ENCODE data around the gene FNIP2. TPM values are rescaled to one million over a fixed set of nuclear protein-coding genes. Genes with fewer than 3 reads are reported as not detected.
"Not testable (repeated sequence)": the region's sequence is repeated elsewhere in the genome, so short reads cannot be mapped to it uniquely, and the experiment has no call there.

Gene FNIP2
- 5.9 and 9.2 TPM in 2 replicates for total RNA-seq (2014; rRNA removed; shearing (Covaris generic))

- H3K4me3 ChIP-seq (ENCODE audit: insufficient read depth, low read depth, low read length): peak within 1 kb of the TSS; percentile 81
- peak; percentile 96 for DNase-seq
- no peaks in the 10 kb centered on the region for H3K36me3 ChIP-seq (replicated peaks; ENCODE audit: control insufficient read depth, insufficient read depth, low read length)
- peaks cover 6% of the 10 kb centered on the region for H3K27me3 ChIP-seq (ENCODE audit: control insufficient read depth, insufficient read depth, low read length)
Observed at GRCh38 chr4:158768555-158769174, at the start of gene FNIP2. Gene FNIP2 (plus strand): TSS chr4:158769026. CDS start chr4:158769213, 187 bp downstream.

DNA sequence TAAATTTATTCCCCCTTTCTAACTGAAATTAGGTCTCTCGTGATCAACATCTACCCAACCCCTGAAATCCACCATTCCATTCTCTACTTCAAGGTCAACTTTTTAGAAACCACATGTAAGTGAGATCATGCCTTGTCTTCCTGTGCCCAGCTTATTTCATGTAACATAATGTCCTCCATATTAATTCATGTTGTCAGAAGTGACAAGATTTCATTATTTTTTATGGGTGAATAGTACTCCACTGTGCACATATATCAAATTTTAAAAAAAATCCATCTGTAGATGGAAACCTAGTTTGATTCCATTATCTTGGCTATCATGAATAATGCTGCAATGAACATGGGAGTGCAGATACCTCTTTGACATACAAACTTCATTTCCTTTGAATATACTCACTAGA, 47.1 kb upstream of the FNIP2 start:
- no peak overlapping the region; the same call in 1 of the 2 replicates for H3K4me3 ChIP-seq (ENCODE audit: insufficient read depth, low read depth, low read length)

DNA sequence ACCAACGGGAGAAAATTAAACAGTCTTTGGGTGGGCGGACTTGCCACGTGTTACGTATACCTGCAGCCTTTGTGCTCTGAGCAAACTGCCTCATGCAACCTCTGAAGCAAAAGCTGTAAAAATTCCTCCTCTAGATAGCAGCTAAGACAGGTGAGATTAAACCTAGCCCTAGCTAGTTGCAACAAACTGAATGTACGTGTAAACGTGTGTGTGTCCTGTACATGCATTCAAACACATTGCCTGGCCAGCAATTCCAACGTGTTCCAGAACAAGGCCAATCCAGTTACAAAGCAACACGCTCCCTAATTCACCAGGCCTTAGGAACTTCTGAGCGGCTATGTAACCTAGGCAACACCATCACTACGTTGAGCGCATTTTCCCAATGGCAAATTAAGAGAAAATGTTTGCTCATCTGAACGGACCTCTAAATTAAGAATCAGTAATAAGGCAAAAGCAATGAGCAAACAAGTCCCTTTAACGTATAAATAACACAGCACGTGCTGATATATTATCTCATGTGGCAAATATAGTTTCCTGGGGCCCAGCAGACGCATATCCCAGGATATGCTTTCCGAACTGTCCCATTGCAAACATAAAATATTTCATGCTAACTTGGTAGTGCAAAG, 46.4 kb upstream of the FNIP2 start:
- Histone ChIP-seq H3K36me3 (replicated peaks; ENCODE audit: control insufficient read depth, insufficient read depth, low read length) (peaks cover 8% of the 10 kb centered on the region), H3K4me3 (ENCODE audit: insufficient read depth, low read depth, low read length) (peak overlapping the region; percentile 85), H3K27me3 (ENCODE audit: control insufficient read depth, insufficient read depth, low read length) (no peaks in the 10 kb centered on the region)
- peak; percentile 38 for DNase-seq

More for the DNA sequence above, 47.1 kb upstream of the FNIP2 start:
- no peak for DNase-seq
- Histone ChIP-seq H3K36me3 (replicated peaks; ENCODE audit: control insufficient read depth, insufficient read depth, low read length) (peaks cover 8% of the 10 kb centered on the region), H3K27me3 (ENCODE audit: control insufficient read depth, insufficient read depth, low read length) (no peaks in the 10 kb centered on the region)

DNA sequence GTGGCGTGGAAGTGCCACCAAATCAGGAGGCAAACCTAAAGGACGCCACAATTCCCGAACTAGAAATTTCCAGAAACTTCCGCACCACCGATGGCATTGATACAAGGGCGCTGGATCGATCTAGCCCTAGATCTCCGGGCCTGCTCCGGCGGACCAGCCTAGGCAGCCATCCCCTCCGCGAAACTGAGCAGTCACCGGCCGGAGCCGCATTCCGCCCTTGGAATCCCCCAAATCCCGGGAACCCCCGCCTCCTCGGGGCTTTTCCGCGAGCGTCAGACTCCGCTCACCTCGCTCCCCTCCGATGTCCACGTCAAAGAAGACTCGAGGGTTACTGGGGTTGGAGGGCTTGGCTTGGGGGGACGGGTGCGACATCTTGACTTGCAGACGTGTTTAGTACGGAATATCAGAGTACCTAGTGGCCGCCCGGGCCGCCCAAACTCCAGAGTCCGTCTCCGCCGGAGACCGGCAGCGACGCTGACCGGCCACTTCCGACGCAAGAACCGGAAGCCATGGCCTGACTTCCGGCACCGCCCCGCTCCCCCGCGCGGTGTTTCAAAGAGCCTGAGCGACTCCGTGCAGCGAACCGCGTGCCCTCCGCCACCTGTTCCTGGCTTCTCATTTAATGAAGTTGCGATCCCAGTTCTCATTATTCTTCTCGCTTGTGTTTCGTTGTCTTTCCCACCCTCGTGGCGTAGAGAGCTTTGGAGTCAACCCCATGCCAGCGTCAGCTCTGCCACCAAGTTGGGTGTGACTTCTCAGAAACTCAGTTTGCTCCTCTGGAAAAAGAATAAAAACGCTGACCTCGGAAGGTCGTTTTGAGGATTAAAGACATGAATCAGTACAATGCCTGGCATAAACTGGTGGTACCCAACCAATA, 45.7 kb upstream of the FNIP2 start, which contains the start of gene PPID:
Gene PPID (minus strand): TSS at position 480 of the 877 bp plus-strand sequence. CDS start 108 bp downstream, at position 372.
- H3K4me3 ChIP-seq (ENCODE audit: insufficient read depth, low read depth, low read length): peak within 1 kb of the TSS; percentile 85
- no peaks in the 10 kb centered on the region for H3K27me3 ChIP-seq (ENCODE audit: control insufficient read depth, insufficient read depth, low read length)
- peaks cover 8% of the 10 kb centered on the region for H3K36me3 ChIP-seq (replicated peaks; ENCODE audit: control insufficient read depth, insufficient read depth, low read length)
- DNase-seq: peak; percentile 88

DNA sequence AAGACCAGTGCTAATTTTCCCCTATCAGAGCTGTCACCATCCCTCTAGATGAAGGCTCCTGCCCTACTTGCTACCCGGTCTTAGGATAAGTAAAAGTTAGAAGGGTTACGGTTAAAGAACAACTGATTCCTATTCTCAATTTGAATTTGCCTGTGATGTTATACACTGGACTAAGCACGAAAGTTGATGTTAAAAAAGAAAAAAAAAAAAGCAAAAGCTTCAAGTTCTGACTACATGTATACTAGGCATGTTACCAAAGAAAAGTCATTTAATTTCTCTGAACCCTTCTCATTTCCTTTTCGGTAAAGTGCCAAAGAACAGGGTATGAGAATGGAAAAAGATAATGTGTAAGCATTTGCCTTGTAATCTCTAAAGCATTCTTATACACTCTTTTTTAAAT, 44.2 kb upstream of the FNIP2 start:
- Histone ChIP-seq H3K36me3 (replicated peaks; ENCODE audit: control insufficient read depth, insufficient read depth, low read length) (peaks cover 3% of the 10 kb centered on the region), H3K27me3 (ENCODE audit: control insufficient read depth, insufficient read depth, low read length) (no peaks in the 10 kb centered on the region), H3K4me3 (ENCODE audit: insufficient read depth, low read depth, low read length) (no peak overlapping the region)
- DNase-seq: no peak

DNA sequence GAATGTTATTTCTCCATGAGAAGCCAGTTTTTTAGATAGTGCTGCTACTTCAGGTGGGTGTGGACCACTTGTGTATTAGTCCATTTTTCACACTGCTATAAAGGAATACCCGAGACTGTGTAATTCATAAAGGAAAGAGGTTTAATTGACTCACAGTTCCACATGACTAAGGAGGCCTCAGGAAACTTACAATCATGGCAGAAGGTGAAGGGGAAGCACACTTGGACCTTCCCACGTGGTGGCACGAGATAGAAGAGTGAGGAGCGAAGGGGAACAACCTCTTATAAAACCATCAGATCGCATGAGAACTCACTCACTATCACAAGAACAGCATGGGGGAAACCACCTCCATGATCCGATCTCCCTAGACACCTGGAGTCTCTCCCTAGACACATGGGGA, 42.2 kb upstream of the FNIP2 start:
- Histone ChIP-seq H3K27me3 (ENCODE audit: control insufficient read depth, insufficient read depth, low read length) (no peaks in the 10 kb centered on the region), H3K4me3 (ENCODE audit: insufficient read depth, low read depth, low read length) (no peak overlapping the region), H3K36me3 (replicated peaks; ENCODE audit: control insufficient read depth, insufficient read depth, low read length) (no peaks in the 10 kb centered on the region)
- no peak for DNase-seq

DNA sequence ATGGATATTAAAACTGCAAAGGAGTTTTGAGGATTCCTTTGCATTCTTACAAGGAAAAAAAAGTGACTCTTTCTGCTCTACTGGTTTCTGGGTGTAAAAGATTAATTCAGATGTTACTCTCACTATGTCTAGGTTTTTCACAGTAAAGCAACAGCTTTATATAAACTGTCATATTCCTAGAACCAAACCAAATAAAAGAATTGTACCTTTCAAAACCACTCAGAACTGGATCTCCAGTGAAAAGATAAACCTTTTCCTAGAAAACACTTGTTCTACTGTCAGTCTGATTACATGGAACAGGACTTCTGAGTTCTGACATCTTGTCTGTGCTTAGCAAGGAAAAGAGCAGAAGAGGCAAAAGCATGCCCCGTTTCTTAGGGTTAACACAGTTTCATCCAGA, 40.6 kb upstream of the FNIP2 start:
- DNase-seq: no peak
- H3K27me3 ChIP-seq (ENCODE audit: control insufficient read depth, insufficient read depth, low read length): no peaks in the 10 kb centered on the region
- H3K4me3 ChIP-seq (ENCODE audit: insufficient read depth, low read depth, low read length): no peak overlapping the region
- no peaks in the 10 kb centered on the region for H3K36me3 ChIP-seq (replicated peaks; ENCODE audit: control insufficient read depth, insufficient read depth, low read length)

DNA sequence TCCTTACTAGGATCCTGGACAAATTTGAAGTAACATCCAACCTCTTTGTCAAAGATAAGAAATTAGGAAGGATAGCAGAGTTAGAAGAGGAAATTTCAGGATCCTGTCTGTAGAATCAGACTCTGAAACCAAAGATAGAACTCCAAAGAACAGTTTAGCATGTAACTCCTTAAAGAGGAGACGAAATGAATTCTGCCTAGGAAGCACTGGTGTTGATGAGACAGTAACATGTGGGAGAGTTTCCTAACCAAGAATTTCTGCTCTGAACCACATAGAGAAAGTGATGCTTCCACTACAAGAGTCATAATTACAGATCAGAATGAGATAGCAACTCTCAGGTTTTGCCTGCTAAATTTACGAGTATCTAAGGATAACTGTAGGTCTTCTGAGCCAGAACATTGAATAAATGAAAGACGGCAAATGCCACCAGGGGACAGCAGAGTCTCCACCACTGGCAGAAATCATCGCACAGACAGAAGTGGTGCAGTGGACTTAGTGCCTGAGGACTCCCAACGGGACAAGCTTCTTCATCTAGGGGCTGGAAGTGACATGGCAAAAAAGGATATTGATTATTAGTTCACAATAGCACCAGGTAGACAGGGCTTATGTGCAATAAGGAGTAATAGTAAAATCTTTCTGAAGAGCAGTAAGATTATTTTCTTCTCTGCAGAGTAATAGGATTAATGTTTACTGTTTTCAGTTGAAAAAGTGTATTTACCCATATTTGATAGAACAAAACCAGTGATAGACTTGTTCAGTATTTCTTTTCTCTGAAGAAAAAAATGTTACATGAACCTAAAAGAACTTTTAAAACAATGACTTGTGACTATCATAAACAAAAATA, 38.9 kb upstream of the FNIP2 start:
- DNase-seq: peak; percentile 71
- Histone ChIP-seq H3K36me3 (replicated peaks; ENCODE audit: control insufficient read depth, insufficient read depth, low read length) (no peaks in the 10 kb centered on the region), H3K4me3 (ENCODE audit: insufficient read depth, low read depth, low read length) (no peak overlapping the region), H3K27me3 (ENCODE audit: control insufficient read depth, insufficient read depth, low read length) (no peaks in the 10 kb centered on the region)

GRCh38 chr4:158738866-158739265, 30.0 kb upstream of the FNIP2 start:
- DNase-seq: no peak
- Histone ChIP-seq H3K27me3 (ENCODE audit: control insufficient read depth, insufficient read depth, low read length) (no peaks in the 10 kb centered on the region), H3K36me3 (replicated peaks; ENCODE audit: control insufficient read depth, insufficient read depth, low read length) (no peaks in the 10 kb centered on the region), H3K4me3 (ENCODE audit: insufficient read depth, low read depth, low read length) (no peak overlapping the region)

DNA sequence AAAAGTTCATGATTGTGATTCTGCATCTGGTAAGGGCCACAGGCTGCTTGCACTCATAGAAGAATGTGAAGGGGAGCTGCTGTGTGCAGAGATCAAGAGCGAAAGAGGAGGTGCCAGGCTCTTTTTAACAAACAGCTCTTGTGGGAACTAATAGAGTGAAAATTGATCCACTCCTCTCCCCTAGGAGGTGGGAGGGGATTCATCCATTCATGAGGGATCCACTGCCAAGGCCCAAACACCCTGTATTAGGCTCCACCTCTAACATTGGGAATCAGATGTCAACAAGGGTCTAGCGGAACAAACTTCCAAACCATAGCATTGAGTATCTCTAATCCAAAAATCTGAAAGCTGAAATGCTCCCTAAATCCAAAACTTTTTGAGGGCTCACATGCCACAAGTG, 29.2 kb upstream of the FNIP2 start:
- peak; percentile 40 for DNase-seq
- no peaks in the 10 kb centered on the region for H3K27me3 ChIP-seq (ENCODE audit: control insufficient read depth, insufficient read depth, low read length)
- no peaks in the 10 kb centered on the region for H3K36me3 ChIP-seq (replicated peaks; ENCODE audit: control insufficient read depth, insufficient read depth, low read length)
- H3K4me3 ChIP-seq (ENCODE audit: insufficient read depth, low read depth, low read length): no peak overlapping the region

DNA sequence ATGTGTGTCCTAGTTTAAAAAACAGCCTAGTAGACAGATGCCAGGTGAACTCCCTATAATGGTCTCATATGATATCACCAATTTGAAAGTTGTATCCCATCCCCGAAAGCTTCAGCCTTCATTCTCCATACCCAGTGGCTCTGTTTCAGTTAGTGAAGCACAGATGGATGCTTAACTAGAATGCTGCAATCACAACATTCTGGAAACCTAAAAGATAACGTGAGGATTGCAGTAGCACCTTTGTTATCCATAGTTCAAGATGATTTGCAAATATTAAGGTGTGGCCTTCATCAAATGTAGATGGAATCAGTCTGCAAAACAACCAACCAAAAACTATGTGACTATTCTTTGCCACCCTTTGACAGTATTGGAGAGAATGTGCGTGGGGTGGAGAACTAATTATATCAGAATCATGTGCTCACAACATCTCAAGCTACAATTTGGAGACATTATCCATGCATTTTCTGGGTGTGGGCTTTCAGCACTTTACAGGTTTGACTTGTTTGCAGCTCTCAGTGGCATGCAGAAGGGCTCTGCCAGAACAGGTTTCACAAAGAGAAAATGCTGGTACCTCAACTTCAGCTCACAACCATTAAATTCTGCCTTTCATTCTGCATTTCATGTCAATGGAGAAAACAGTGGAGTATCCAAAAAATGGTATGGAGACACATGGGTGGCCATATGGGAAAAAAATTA, 27.4 kb upstream of the FNIP2 start:
- no peak for DNase-seq
- Histone ChIP-seq H3K4me3 (ENCODE audit: insufficient read depth, low read depth, low read length) (no peak overlapping the region), H3K27me3 (ENCODE audit: control insufficient read depth, insufficient read depth, low read length) (no peaks in the 10 kb centered on the region), H3K36me3 (replicated peaks; ENCODE audit: control insufficient read depth, insufficient read depth, low read length) (no peaks in the 10 kb centered on the region)

DNA sequence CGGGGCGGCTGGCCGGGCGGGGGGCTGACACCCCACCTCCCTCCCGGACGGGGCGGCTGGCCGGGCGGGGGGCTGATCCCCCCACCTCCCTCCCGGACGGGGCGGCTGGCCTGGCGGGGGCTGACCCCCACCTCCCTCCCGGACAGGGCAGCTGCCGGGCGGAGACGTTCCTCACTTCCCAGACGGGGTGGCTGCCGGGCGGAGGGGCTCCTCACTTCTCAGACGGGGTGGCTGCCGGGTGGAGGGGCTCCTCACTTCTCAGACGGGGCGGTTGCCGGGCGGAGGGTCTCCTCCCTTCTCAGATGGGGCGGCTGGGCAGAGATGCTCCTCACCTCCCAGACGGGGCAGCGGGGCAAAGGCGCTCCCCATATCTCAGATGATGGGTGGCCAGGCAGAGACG, 22.3 kb upstream of the FNIP2 start:
- H3K27me3 ChIP-seq (ENCODE audit: control insufficient read depth, insufficient read depth, low read length); DNase-seq; H3K4me3 ChIP-seq (ENCODE audit: insufficient read depth, low read depth, low read length); H3K36me3 ChIP-seq (replicated peaks; ENCODE audit: control insufficient read depth, insufficient read depth, low read length): not testable (repeated sequence)

- DNase-seq: no peak
- Histone ChIP-seq H3K36me3 (replicated peaks; ENCODE audit: control insufficient read depth, insufficient read depth, low read length) (no peaks in the 10 kb centered on the region), H3K27me3 (ENCODE audit: control insufficient read depth, insufficient read depth, low read length) (no peaks in the 10 kb centered on the region), H3K4me3 (ENCODE audit: insufficient read depth, low read depth, low read length) (no peak overlapping the region)
Observed at GRCh38 chr4:158750379-158750778, 18.4 kb upstream of the FNIP2 start.

Data from H7 (cell line).